Measurements from ENCODE around the gene RCAN1. TPM values are rescaled to one million over a fixed set of nuclear protein-coding genes. Genes with fewer than 3 reads are reported as not detected.
"Not testable (repeated sequence)": the region's sequence is repeated elsewhere in the genome, so short reads cannot be mapped to it uniquely, and the experiment has no call there.

Gene RCAN1
- total RNA-seq, 1 donor from 2014 or later: 158 TPM

DNA sequence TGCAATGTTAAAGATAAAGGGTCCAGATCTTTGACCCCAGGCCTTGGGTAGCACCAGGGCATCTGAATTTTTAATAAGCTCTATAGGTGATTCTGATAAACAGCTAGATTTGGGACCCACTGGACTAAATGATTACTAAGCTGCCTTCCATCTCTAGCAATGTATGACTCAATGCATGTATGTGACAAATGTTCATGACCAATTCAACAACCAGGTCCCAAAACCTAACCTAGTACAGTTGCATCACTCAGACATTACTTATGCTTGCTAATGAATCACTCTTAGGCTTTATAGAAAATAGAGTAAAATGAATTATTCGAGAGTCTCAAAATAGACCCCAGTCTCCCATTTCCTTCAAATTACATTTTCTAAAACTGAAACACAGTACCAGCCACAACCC lies 35.5 kb downstream of the RCAN1 start:
- intact Hi-C loops (cut with DNase I): no loop called here
- DNase-seq (ENCODE audit: low spot score): no peak

GRCh38 chr21:34576041-34576511 lies 38.8 kb downstream of the RCAN1 start:
- intact Hi-C loops (cut with DNase I): no loop called here
- DNase-seq (ENCODE audit: low spot score): no peak

- intact Hi-C loops (cut with DNase I): no loop called here
- no peak for DNase-seq (ENCODE audit: low spot score)
These were observed 40.0 kb downstream of the RCAN1 start for GRCh38 chr21:34574601-34575529.

DNA sequence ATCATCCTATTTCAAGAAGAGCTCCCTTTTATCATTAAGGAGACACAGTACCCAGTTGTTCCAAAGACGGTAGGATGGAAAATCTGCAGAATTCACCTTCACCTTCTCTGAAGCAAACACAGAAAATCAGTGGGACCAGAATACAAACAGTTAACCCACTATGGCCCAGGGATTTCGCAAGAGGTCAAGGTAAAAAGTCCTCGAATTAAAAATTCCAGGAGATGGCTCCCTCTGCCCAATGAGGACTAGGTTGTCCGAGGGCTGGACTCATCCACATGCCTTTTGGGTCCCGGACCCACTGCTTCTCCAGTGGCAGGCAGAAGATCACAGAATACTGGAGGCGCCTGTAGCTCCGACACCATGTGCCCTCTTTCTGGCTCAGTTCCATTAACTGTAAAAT lies 42.9 kb downstream of the RCAN1 start:
- no peak for DNase-seq (ENCODE audit: low spot score)
- intact Hi-C loops (cut with DNase I): no loop called here

DNA sequence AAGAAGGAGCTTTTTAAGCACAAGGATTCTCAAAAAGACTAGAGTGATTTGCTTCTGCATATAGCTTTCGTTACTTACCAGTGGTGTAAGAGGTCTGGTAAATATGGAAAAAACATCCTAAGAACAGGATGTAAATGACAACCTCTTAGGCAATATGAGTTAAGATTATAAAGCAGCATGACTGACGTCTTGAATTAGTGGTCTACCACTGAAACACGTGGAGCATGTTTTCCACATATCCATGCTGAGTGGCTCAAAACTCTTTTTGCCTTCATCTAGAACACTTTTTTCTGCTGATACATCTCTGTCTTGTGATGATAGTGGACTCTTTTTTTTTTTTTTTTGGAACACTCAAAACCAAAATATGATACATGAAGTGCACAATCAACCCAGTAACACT lies 44.6 kb downstream of the RCAN1 start:
- no peak for DNase-seq (ENCODE audit: low spot score)
- intact Hi-C loops (cut with DNase I): no loop called here

DNA sequence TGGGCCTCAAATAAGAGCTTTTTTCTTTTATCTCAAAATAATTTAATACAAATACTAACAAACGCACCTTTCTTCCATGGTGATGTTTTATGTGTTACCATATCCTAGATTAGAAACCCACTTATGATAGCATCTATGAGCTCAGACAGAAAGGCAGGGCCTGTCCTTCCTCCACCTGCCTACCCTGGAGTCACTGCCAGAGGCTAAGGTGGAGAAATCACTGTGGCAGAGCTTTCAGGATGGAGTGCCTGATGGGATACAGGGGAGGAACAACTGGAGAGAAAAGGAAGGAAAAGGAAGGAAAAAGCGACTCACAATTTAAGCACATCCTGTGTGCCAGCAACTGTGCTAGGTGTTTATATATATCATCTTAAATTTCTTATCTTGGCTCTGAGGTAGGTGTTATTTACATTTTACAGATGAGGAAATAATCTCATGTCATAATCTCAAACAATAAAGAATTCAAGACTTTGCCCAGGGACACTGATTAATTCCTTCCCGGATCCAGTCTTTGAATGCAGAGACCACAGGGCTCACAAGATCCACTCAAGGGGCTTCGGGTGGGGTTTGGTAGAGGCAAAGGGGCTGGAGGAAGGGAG lies 45.4 kb downstream of the RCAN1 start:
- DNase-seq (ENCODE audit: low spot score): no peak
- intact Hi-C loops (cut with DNase I): no loop called here

DNA sequence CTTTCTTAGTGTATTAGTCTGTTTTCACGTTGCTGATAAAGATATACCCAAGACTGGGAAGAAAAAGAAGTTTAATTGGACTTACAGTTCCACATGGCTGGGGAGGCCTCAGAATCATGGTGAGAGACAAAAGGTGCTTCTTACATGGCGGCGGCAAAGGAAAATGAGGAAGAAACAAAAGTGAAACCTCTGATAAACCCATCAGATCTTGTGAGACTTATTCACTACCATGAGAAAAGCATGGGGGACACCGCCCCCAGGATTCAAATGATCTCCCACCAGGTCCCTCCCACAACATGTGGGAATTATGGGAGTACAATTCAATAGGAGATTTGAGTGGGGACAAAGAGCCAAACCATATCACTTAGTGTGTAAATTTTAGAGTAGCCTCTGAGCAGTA lies 46.1 kb downstream of the RCAN1 start:
- DNase-seq (ENCODE audit: low spot score); intact Hi-C loops (cut with DNase I): not testable (repeated sequence)

DNA sequence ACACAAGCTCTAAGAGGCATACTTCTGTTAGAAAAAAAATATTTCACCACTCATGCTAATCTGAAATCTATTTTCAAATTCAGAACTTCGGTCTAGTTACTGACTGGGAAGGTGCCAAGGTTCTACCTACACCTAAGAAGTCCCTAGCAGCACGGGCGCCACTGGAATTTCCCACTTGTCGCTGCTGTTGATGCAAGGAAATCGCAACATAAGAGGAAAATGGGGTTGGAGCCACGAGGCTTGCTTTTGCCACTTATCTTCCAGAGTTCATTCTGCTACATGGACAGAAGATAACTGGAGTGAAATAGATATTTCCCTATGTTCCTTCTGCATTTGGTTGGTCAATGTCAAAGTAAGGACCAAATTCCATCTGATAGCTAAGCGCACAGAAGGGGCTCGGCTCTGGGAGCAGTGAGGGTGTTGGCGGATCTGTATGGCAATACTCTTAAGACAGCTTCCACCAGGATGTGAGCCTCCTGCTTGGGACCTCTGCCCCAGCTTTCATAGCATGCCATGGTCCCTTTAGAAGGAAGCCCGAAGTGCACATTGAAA lies 47.2 kb downstream of the RCAN1 start:
- intact Hi-C loops (cut with DNase I): no loop called here
- DNase-seq (ENCODE audit: low spot score): no peak

DNA sequence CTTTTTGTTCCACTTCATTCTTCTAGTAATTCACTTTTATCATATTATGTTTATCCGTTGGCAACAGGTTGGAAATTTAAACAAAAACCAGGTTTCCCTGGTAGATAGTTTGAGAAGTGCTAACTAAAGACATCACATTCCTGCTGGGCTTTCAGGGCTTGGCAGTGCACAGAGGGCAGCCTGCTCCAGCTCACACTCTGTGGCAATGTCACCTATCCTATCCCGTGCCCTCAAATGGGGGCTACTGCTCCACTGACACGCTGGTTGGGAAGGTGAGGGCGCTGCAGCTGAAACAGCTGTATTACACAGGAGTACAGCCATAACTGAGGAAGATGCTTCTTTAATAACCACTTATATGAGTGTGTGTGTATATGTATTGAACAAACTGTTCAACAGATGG lies 49.7 kb downstream of the RCAN1 start:
- intact Hi-C loops (cut with DNase I): no loop called here
- DNase-seq (ENCODE audit: low spot score): no peak

DNA sequence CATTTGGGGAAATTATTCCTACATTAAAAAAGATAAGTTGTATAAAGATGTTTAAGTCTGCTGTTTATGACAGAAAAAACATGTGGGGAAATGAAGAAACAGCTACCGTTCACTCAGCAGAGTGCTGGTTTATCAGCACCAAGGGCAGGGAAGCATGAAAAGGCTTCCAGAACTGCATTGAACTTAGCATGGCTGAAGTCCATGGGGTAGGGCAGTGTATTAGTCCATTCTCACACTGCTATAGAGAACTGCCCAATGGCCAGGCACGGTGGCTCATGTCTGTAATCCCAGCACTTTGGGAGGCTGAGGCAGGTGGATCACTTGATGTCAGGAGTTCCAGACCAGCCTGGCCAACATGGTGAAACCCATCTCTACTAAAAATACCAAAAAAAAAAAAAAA lies 51.5 kb downstream of the RCAN1 start:
- DNase-seq (ENCODE audit: low spot score); intact Hi-C loops (cut with DNase I): not testable (repeated sequence)

DNA sequence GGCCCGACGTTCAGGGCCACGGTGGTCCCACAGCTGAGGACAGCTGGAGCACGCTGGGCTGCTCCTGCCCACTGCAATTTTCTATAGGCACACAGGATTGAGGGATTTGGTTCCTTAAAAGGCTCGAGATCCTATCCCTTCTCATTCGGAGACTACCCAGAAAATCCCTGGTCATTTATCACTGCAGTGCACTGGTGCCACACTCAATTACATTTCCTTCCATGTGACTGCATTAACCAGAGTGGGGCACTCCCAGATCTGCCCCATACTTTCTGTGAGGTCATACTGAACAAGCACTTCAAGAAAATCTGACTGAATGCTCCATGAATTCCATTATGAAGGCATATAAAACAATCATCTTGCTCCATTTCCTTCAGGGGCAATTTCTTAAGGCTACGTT lies 53.1 kb downstream of the RCAN1 start:
- intact Hi-C loops (cut with DNase I): no loop called here
- DNase-seq (ENCODE audit: low spot score): no peak

DNA sequence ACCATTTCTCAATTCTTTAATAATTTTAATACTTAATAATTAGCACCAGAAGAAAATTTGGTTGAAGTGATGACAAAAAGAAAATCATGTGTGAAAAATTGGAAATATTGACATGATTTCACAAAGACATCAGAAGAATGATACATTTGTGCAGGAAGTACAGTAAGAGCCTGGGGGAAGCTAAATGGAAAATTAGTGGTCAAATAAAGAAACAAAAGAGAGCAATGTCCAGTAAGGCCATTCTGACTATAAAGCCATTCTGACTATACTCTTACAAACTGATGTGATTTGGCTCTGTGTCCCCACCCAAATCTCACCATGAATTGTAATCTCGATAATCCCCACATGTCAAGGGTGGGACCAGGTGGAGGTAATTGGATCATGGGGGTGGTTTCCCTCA lies 54.3 kb downstream of the RCAN1 start:
- intact Hi-C loops (cut with DNase I): no loop called here
- no peak for DNase-seq (ENCODE audit: low spot score)

- intact Hi-C loops (cut with DNase I): no loop called here
- DNase-seq (ENCODE audit: low spot score): no peak
These were observed 54.9 kb downstream of the RCAN1 start for GRCh38 chr21:34560021-34560420.

DNA sequence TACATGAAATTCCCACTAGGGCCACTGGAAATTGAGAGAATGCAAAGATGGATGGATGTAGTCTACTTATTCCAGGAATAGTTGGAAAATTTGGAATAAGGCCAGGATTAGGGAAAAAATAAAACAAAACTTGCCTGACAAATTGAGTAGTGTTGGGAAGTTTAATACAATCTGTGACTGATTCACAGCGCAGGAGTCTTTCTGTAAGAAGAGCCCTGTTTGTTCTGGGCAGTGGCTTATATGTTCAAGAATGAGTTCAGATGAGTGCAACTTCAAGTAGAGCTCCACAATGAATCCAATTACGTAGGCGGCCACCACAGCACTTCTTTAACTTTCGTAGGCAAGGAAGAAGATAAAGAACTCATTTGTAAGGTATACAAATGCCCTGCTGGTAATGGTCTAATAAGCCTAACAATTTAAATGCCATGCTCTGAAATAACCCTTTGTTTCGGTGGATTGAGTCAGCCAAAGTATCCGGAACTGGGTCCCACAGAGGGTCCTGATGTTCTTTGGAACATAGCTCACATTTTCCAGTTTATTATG lies 55.8 kb downstream of the RCAN1 start:
- intact Hi-C loops (cut with DNase I): no loop called here
- DNase-seq (ENCODE audit: low spot score): no peak

DNA sequence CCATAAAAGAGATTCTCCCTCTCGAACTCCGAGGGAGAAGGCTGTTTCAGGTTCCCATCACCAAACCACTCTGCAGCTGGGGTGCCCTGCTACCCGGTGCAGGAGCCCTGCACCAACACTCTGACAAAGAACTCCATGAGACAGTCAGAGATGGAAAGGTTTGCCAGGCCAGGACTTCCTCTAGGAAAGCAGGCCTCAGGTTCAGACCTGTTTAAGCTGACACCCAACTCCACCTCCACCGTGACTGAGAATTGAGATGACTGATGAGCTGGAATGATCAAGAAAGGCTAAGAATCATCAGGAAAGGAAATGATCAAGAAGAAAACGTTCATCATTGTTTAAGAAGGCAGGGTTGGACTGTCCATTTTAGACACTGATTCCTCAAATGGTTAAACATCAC lies 56.7 kb downstream of the RCAN1 start:
- intact Hi-C loops (cut with DNase I): no loop called here
- DNase-seq (ENCODE audit: low spot score): no peak

GRCh38 chr21:34557261-34557660 lies 57.7 kb downstream of the RCAN1 start:
- DNase-seq (ENCODE audit: low spot score): no peak
- intact Hi-C loops (cut with DNase I): no loop called here

DNA sequence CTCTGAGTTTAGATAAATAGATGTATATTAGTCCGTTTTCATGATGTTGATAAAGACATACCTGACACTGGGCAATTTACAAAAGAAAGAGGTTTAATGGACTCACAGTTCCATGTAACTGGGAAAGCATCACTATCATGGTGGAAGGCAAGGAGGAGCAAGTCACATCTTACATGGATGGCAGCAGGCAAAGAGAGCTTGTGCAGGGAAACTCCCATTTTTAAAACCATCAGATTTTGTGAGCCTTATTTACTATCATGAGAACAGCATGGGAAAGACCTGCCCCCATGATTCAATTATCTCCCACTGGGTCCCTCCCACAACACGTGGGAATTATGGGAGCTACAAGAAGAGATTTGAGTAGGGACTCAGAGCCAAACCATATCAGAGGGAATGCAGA lies 60.2 kb downstream of the RCAN1 start:
- intact Hi-C loops (cut with DNase I); DNase-seq (ENCODE audit: low spot score): not testable (repeated sequence)

- intact Hi-C loops (cut with DNase I): no loop called here
- no peak for DNase-seq (ENCODE audit: low spot score)
These were observed 60.7 kb downstream of the RCAN1 start for GRCh38 chr21:34554227-34554626.

DNA sequence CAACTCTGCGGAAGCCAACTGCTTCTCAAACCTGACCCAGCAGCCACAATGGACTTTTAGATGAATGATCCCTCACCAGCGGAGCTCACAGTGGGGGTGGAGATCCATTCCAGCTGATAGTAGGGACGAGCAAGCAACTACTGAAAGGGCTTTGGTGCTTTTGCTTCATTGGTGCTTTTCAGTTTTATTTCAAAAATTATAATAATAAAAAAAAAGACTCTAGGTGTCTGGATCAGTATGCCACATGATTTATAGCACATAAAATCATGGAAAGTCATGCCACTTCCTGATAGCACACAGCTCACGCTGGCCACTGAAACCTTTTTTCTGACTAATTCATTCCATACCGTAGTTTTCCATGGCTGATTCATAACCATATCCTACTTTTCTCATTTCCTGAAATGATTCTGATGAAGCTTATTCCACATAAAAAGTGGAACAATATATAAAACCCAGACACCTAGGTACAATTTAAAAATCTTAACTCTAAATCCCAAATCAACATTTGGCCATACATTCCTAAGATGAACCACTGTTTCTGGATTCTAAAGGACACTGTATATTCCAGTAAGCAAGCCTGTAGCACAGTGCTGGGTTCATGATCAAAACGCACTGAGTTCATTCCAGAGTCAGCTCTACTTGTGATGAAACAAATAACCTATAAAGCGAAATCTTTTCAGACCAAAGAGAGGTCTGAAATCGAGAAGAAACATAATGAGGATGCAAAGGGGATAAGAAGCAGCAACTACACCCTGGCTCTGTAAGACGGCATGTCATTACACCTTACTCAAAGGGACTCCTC lies 61.6 kb downstream of the RCAN1 start:
- DNase-seq (ENCODE audit: low spot score): no peak
- intact Hi-C loops (cut with DNase I): no loop called here
